Mesenchymal stem cell (in vitro differentiated cells and primary cell): ENCODE data around the gene MKNK1.

Source experiments
- DNase-seq: peaks from one replicate; pipeline ENCODE4 v3.0.0-alpha.2; 2013
- H2AFZ ChIP-seq: one replicate; pipeline ENCODE4 v1.6.1; 2013; ENCODE audit warnings: low read depth, mild to moderate bottlenecking, control low read depth, inconsistent platforms, low read length, moderate library complexity
- H2AK5ac ChIP-seq: 2 replicates; pipeline ENCODE4 v1.6.1; 2013; ENCODE audit warnings: low read length, moderate library complexity, mild to moderate bottlenecking, inconsistent platforms; ENCODE audit not compliant: severe bottlenecking
- H2BK120ac ChIP-seq: one replicate; pipeline ENCODE4 v1.6.1; 2013; ENCODE audit warnings: low read depth, mild to moderate bottlenecking, inconsistent platforms, low read length, moderate library complexity
- H2BK12ac ChIP-seq, 2 experiments: one replicate each; pipeline ENCODE4 v1.6.1; 2013; ENCODE audit warnings: inconsistent platforms in 2 of 2, low read length in 2 of 2, mild to moderate bottlenecking in 2 of 2, moderate library complexity in 2 of 2, control low read depth in 1 of 2
- H2BK15ac ChIP-seq: one replicate; pipeline ENCODE4 v1.6.1; 2013; ENCODE audit warnings: mild to moderate bottlenecking, low read depth, inconsistent platforms; ENCODE audit not compliant: poor library complexity, severe bottlenecking
- H2BK5ac ChIP-seq: 2 replicates; pipeline ENCODE4 v1.6.1; 2013; ENCODE audit warnings: low read depth, mild to moderate bottlenecking, low read length, control low read depth, inconsistent platforms; ENCODE audit not compliant: poor library complexity, severe bottlenecking
- H3K14ac ChIP-seq, 2 experiments: one replicate each; pipeline ENCODE4 v1.6.1; 2013; ENCODE audit warnings: inconsistent platforms in 2 of 2, low read length in 2 of 2, control low read depth in 1 of 2, mild to moderate bottlenecking in 1 of 2, moderate library complexity in 1 of 2
- H3K18ac ChIP-seq, 2 experiments: one replicate each; pipeline ENCODE4 v1.6.1; 2013; ENCODE audit warnings: inconsistent platforms in 2 of 2, low read length in 2 of 2, control low read depth in 1 of 2, low read depth in 1 of 2, mild to moderate bottlenecking in 1 of 2
- H3K23ac ChIP-seq, 2 experiments: one replicate each; pipeline ENCODE4 v1.6.1; 2013; ENCODE audit warnings: inconsistent platforms in 2 of 2, low read length in 2 of 2, mild to moderate bottlenecking in 2 of 2, moderate library complexity in 2 of 2, control low read depth in 1 of 2
- H3K27ac ChIP-seq: 2 replicates; pipeline ENCODE4 v1.5.1; 2013; ENCODE audit warnings: mild to moderate bottlenecking, moderate library complexity, low read length, control low read depth, inconsistent platforms; ENCODE audit not compliant: poor library complexity, severe bottlenecking
- H3K27me3 ChIP-seq, 2 experiments: 2 replicates each; pipeline versions ENCODE4 v1.6.1 to v1.7.0; 2013; ENCODE audit warnings: low read length in 2 of 2, mild to moderate bottlenecking in 2 of 2, moderate library complexity in 2 of 2, control low read depth in 1 of 2, inconsistent platforms in 1 of 2; ENCODE audit not compliant: control insufficient read depth in 1 of 2, insufficient read depth in 1 of 2
- H3K36me3 ChIP-seq, 2 experiments: 2 replicates each; pipeline versions ENCODE4 v1.6.1 to v1.7.0; 2013; ENCODE audit warnings: low read length in 2 of 2, control low read depth in 1 of 2, inconsistent platforms in 1 of 2, low read depth in 1 of 2, mild to moderate bottlenecking in 1 of 2; ENCODE audit not compliant: insufficient read depth in 2 of 2, control insufficient read depth in 1 of 2
- H3K4ac ChIP-seq, 2 experiments: one replicate each; pipeline ENCODE4 v1.6.1; 2013; ENCODE audit warnings: inconsistent platforms in 2 of 2, low read length in 2 of 2, mild to moderate bottlenecking in 2 of 2, moderate library complexity in 2 of 2, control low read depth in 1 of 2, low read depth in 1 of 2
- H3K4me1 ChIP-seq: 2 replicates; pipeline ENCODE4 v1.6.1; 2013; ENCODE audit warnings: low read depth, low read length, control low read depth; ENCODE audit not compliant: control insufficient read depth, insufficient read depth
- H3K4me2 ChIP-seq: 2 replicates; pipeline ENCODE4 v1.6.1; 2013; ENCODE audit warnings: low read length, mild to moderate bottlenecking, inconsistent platforms; ENCODE audit not compliant: poor library complexity, severe bottlenecking
- H3K4me3 ChIP-seq, 2 experiments: 2 replicates each; pipeline versions ENCODE4 v1.5.1 to v1.7.0; 2013; ENCODE audit warnings: low read length in 2 of 2, mild to moderate bottlenecking in 2 of 2, control low read depth in 1 of 2, low read depth in 1 of 2; ENCODE audit not compliant: insufficient read depth in 1 of 2
- H3K79me1 ChIP-seq: replicated peaks from 2 replicates; pipeline ENCODE4 v1.6.1; 2013; ENCODE audit warnings: mild to moderate bottlenecking, control low read depth, low read length, inconsistent platforms; ENCODE audit not compliant: poor library complexity, severe bottlenecking
- H3K9ac ChIP-seq: 2 replicates; pipeline ENCODE4 v1.7.0; 2013; ENCODE audit warnings: mild to moderate bottlenecking, low read length, moderate library complexity
- H3K9me3 ChIP-seq: 2 replicates; pipeline ENCODE4 v1.7.0; 2013; ENCODE audit warnings: mild to moderate bottlenecking, low read length; ENCODE audit not compliant: control insufficient read depth
- H4K8ac ChIP-seq: one replicate; pipeline ENCODE4 v1.6.1; 2013; ENCODE audit warnings: inconsistent platforms, mild to moderate bottlenecking, low read length, moderate library complexity
- H4K91ac ChIP-seq: one replicate; pipeline ENCODE4 v1.6.1; 2013; ENCODE audit warnings: mild to moderate bottlenecking, low read length, inconsistent platforms
- WGBS: methylation state at CpG from one replicate; pipeline ENCODE4 v1.1.7; 2013; ENCODE audit warnings: mixed read lengths; 5-methylcytosine and 5-hydroxymethylcytosine counted together

Gene MKNK1

GRCh38 chr1:46530311-46530710 lies 73.8 kb downstream of the MKNK1 start:
- no peak overlapping the region for H2BK15ac ChIP-seq
- DNase-seq: no peak
- no peak overlapping the region for H2AFZ ChIP-seq
- peak overlapping the region; percentile 3 for H4K91ac ChIP-seq
- no peak overlapping the region for H3K27ac ChIP-seq
- H4K8ac ChIP-seq: no peak overlapping the region
- H2AK5ac ChIP-seq: no peak overlapping the region
- no peak overlapping the region for H3K18ac ChIP-seq
- no peak overlapping the region for H3K4me2 ChIP-seq
- H2BK120ac ChIP-seq: no peak overlapping the region
- H3K9me3 ChIP-seq: no peaks in the 10 kb centered on the region
- H3K4me3 ChIP-seq: no peak overlapping the region
- H3K4me1 ChIP-seq: peaks cover 6% of the 10 kb centered on the region
- H3K36me3 ChIP-seq: no peaks in the 10 kb centered on the region
- H3K14ac ChIP-seq: no peak overlapping the region
- H3K23ac ChIP-seq: no peak overlapping the region
- no peak overlapping the region for H2BK5ac ChIP-seq
- WGBS: 61% methylated on average over 3 of the region's 3 CpGs
- peaks cover 90 to 91% of the 10 kb centered on the region in 2 experiments for H3K27me3 ChIP-seq
- no peaks in the 10 kb centered on the region for H3K79me1 ChIP-seq
- no peak overlapping the region for H3K9ac ChIP-seq
- H3K4ac ChIP-seq: no peak overlapping the region
- H2BK12ac ChIP-seq: no peak overlapping the region

- H2BK120ac ChIP-seq: no peak overlapping the region
- H2BK5ac ChIP-seq: no peak overlapping the region
- no peak overlapping the region for H3K9ac ChIP-seq
- H3K14ac ChIP-seq: no peak overlapping the region
- 54% methylated on average over 3 of the region's 4 CpGs for WGBS
- H2AFZ ChIP-seq: no peak overlapping the region
- no peak overlapping the region for H3K27ac ChIP-seq
- H2AK5ac ChIP-seq: no peak overlapping the region
- no peak overlapping the region for H2BK12ac ChIP-seq
- no peak overlapping the region for H3K4me3 ChIP-seq
- no peak overlapping the region for H3K4ac ChIP-seq
- no peak overlapping the region for H2BK15ac ChIP-seq
- peaks cover 6% of the 10 kb centered on the region for H3K4me1 ChIP-seq
- no peak overlapping the region for H3K23ac ChIP-seq
- no peak for DNase-seq
- H3K27me3 ChIP-seq: peaks cover 90 to 91% of the 10 kb centered on the region in 2 experiments
- H3K79me1 ChIP-seq: no peaks in the 10 kb centered on the region
- H3K18ac ChIP-seq: no peak overlapping the region
- no peaks in the 10 kb centered on the region for H3K36me3 ChIP-seq
- H3K4me2 ChIP-seq: no peak overlapping the region
- no peaks in the 10 kb centered on the region for H3K9me3 ChIP-seq
- H4K8ac ChIP-seq: no peak overlapping the region
- no peak overlapping the region for H4K91ac ChIP-seq
These were observed 74.9 kb downstream of the MKNK1 start for GRCh38 chr1:46529031-46529630.

GRCh38 chr1:46528297-46528955 lies 75.6 kb downstream of the MKNK1 start:
- Histone ChIP-seq H2BK15ac (no peak overlapping the region), H2BK5ac (no peak overlapping the region), H4K8ac (no peak overlapping the region), H2AFZ (no peak overlapping the region), H3K23ac (no peak overlapping the region), H3K79me1 (no peaks in the 10 kb centered on the region), H3K9ac (no peak overlapping the region), H3K4me3 (no peak overlapping the region), H2BK120ac (no peak overlapping the region), H2AK5ac (no peak overlapping the region), H3K4me1 (peaks cover 4% of the 10 kb centered on the region), H3K9me3 (no peaks in the 10 kb centered on the region), H3K36me3 (no peaks in the 10 kb centered on the region), H3K4me2 (no peak overlapping the region), H2BK12ac (no peak overlapping the region), H3K18ac (no peak overlapping the region), H3K14ac (no peak overlapping the region), H3K27ac (no peak overlapping the region), H3K27me3 (peaks cover 87% of the 10 kb centered on the region in 2 experiments), H3K4ac (no peak overlapping the region), H4K91ac (no peak overlapping the region)
- WGBS: 45% methylated on average over 11 of the region's 11 CpGs
- no peak for DNase-seq

- DNase-seq: peak; percentile 71
- H3K79me1 ChIP-seq: no peaks in the 10 kb centered on the region
- no peak overlapping the region for H3K4me2 ChIP-seq
- no peak overlapping the region for H3K9ac ChIP-seq
- H4K8ac ChIP-seq: no peak overlapping the region
- H3K27ac ChIP-seq: no peak overlapping the region
- no peak overlapping the region for H2BK15ac ChIP-seq
- H3K18ac ChIP-seq: no peak overlapping the region
- H3K4ac ChIP-seq: no peak overlapping the region
- no peaks in the 10 kb centered on the region for H3K36me3 ChIP-seq
- no peak overlapping the region for H4K91ac ChIP-seq
- no peak overlapping the region for H3K14ac ChIP-seq
- no peak overlapping the region for H2BK12ac ChIP-seq
- peaks cover 2% of the 10 kb centered on the region for H3K4me1 ChIP-seq
- no peak overlapping the region for H3K23ac ChIP-seq
- H2BK120ac ChIP-seq: no peak overlapping the region
- no peaks in the 10 kb centered on the region for H3K9me3 ChIP-seq
- H2AK5ac ChIP-seq: no peak overlapping the region
- H3K27me3 ChIP-seq: peaks cover 84 to 89% of the 10 kb centered on the region in 2 experiments
- H3K4me3 ChIP-seq: no peak overlapping the region
- H2BK5ac ChIP-seq: no peak overlapping the region
- 17% methylated on average over 3 of the region's 3 CpGs for WGBS
- no peak overlapping the region for H2AFZ ChIP-seq
These were observed 76.4 kb downstream of the MKNK1 start for GRCh38 chr1:46527474-46528296.
